ENCODE measurements around the gene UGCG. TPM values are rescaled to one million over a fixed set of nuclear protein-coding genes. Genes with fewer than 3 reads are reported as not detected.

Gene UGCG
- total RNA-seq, 1 experiment from 2014 or later = 32.6 TPM

DNA sequence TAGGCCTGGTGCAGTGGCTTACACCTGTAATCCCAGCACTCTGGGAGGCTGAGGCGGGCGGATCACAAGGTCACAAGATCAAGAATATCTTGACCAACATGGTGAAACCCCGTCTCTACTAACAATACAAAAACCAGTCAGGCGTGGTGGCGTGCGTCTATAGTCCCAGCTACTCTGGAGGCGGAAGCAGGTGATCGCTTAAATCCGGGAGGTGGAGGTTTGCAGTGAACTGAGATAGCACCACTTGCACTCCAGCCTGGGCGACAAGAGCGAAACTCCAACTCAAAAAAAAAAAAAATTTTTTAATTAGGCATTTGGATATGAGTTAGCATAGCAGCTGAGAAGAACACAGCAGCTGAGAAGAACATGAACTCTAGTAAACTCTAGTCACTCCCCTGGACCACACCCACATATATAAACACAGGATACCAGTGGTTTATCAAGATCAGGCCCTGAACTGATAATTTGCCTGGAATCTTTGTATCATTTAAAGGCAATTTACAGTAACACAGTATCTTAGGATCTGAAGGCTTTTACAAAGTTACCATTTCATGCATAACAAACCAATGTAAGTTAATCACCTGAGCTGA, 4.6 kb upstream of the UGCG start:
- Histone ChIP-seq H3K4me3 (replicated peaks in 1 of 2; ENCODE audit: low read depth in 1 of 2, low read length in 2 of 2) (peak overlapping the region; percentile 8 to 29), H3K27me3 (ENCODE audit: insufficient read depth, low read length) (no peaks in the 10 kb centered on the region), H2AFZ (ENCODE audit: low read depth, low read length, poor library complexity, severe bottlenecking) (peak overlapping the region; percentile 76), H3K9me2 (ENCODE audit: insufficient read depth) (no peaks in the 10 kb centered on the region), H3K4me2 (ENCODE audit: low read length) (peak overlapping the region; percentile 63), H3K9me3 (ENCODE audit: control insufficient read depth in 1 of 2, insufficient read depth in 1 of 2, low read depth in 1 of 2, low read length in 2 of 2) (no peaks in the 10 kb centered on the region), H3K27ac (ENCODE audit: low read depth, low read length) (peak overlapping the region; percentile 54), H3K79me2 (ENCODE audit: insufficient read depth, low read length) (peaks cover 1% of the 10 kb centered on the region; the same call in 1 of the 2 replicates), H3K36me3 (ENCODE audit: control insufficient read depth in 1 of 2, insufficient read depth in 2 of 2, low read length in 2 of 2) (no peaks in the 10 kb centered on the region), H3K9ac (ENCODE audit: low read length) (peak overlapping the region; percentile 36), H4K20me1 (ENCODE audit: insufficient read depth) (no peaks in the 10 kb centered on the region), H3K4me1 (ENCODE audit: control insufficient read depth in 1 of 2, insufficient read depth in 2 of 2, low read length in 2 of 2) (peaks cover 29 to 55% of the 10 kb centered on the region in 2 experiments; a peak in 3 of 4 replicates)
- DNase-seq (ENCODE audit: low read depth, low spot score) (peak; percentile 59), ATAC-seq (peak; percentile 35)
- CTCF ChIA-PET = no interaction called here
- POLR2A ChIA-PET = no interaction called here
- no TSS peak for BruUV-seq (replicated peaks)
- TF ChIP-seq RAD21 (IDR thresholded peaks at IDR 0.05; ENCODE audit: low read depth) (peak; percentile 2; the same call in 1 of the 2 replicates), TCF7L2 (IDR thresholded peaks at IDR 0.05; ENCODE audit: borderline replicate concordance, extremely low read depth, insufficient read depth, insufficient read length) (no peak), EGR1 (IDR thresholded peaks at IDR 0.05; ENCODE audit: low read depth) (0 out of 2 replicates have a peak, but pooled peaks have one; percentile 30), CBX3 (IDR thresholded peaks at IDR 0.05; ENCODE audit: low read depth) (peak; percentile 39), SP1 (IDR thresholded peaks at IDR 0.05; ENCODE audit: low read depth) (no peak; the same call in 1 of the 2 replicates), JUND (IDR thresholded peaks at IDR 0.05) (0 out of 2 replicates have a peak, but pooled peaks have one; percentile 14), YY1 (IDR thresholded peaks at IDR 0.05; ENCODE audit: extremely low read depth, insufficient replicate concordance, low read depth, low read length) (no peak), EZH2 (IDR thresholded peaks at IDR 0.05) (no peak), EZH2phosphoT487 (IDR thresholded peaks at IDR 0.05; ENCODE audit: borderline replicate concordance) (no peak), POLR2A (IDR thresholded peaks at IDR 0.05; ENCODE audit: borderline replicate concordance, extremely low read depth, insufficient read depth, insufficient read length) (no peak)
- RAD21 ChIA-PET (ENCODE audit: low non-redundant PET in 1 of 2, low total read pairs in 2 of 2, uncharacterized antibody in 2 of 2, unreplicated experiment in 2 of 2) = interaction anchor here (0.7 kb wide), 4 partner anchors 17 to 192 kb away, joined by 3 to 5 read pairs (median 4); no protein-coding TSS in a partner anchor
- intact Hi-C loops (cut with micrococcal nuclease) = loop anchor here (5.0 kb wide), 1 partner anchor 295 kb away; the partner anchor contains the start of gene PTGR1
